GM12874 (cell line): ENCODE data around the gene NTF4.
"Not testable (repeated sequence)": the region's sequence is repeated elsewhere in the genome, so short reads cannot be mapped to it uniquely, and the experiment has no call there.

ENCODE experiments used
- TF ChIP-seq, protein P1 (sequence below): IDR thresholded peaks from 2 replicates; pipeline ENCODE4 v1.5.1; 2011; ENCODE audit warnings: low read depth, mild to moderate bottlenecking, control low read depth, low read length, moderate library complexity; ENCODE audit not compliant: insufficient read depth

Gene NTF4

DNA sequence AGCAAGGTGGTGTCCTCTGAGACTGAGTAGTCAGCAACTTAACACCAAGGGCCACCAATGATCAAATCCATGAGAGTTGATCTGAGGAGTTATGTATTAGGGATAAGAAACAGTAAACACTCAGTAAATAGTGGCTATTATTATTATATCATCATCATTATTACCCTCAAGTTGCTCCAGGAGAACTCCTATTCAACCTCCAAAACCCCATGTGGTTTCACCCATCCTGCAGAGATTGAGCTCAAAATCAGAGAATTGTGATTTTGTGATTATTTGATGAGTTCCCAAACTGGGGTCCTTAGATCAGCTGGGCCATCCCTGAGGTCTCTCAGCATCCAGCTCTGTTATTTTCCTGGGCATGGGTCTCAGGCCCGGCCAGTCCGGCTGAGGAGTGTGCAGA is 3.6 kb downstream of the NTF4 start:
- TF ChIP-seq, protein P1, sequence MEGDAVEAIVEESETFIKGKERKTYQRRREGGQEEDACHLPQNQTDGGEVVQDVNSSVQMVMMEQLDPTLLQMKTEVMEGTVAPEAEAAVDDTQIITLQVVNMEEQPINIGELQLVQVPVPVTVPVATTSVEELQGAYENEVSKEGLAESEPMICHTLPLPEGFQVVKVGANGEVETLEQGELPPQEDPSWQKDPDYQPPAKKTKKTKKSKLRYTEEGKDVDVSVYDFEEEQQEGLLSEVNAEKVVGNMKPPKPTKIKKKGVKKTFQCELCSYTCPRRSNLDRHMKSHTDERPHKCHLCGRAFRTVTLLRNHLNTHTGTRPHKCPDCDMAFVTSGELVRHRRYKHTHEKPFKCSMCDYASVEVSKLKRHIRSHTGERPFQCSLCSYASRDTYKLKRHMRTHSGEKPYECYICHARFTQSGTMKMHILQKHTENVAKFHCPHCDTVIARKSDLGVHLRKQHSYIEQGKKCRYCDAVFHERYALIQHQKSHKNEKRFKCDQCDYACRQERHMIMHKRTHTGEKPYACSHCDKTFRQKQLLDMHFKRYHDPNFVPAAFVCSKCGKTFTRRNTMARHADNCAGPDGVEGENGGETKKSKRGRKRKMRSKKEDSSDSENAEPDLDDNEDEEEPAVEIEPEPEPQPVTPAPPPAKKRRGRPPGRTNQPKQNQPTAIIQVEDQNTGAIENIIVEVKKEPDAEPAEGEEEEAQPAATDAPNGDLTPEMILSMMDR: no peak

DNA sequence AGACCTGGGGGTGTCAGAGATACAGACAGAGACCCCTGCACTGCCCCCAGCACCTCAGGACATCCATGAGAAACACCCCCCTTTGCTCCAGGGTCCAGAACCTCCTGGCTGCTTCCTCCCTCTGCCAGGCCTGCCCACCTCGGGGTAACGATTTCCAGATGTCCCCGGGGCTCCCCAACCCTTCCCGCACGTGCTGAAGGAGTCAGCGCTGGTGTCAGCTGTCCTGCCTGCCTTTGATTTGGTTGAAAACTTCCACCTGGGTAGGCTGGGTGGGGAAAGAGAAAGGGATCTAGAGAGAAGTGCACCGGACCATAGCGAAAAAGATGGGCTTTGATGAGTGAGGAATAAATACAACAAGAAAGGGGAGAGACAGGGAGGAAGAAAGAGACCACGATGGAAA is 5.6 kb downstream of the NTF4 start:
- TF ChIP-seq, protein P1: no peak

DNA sequence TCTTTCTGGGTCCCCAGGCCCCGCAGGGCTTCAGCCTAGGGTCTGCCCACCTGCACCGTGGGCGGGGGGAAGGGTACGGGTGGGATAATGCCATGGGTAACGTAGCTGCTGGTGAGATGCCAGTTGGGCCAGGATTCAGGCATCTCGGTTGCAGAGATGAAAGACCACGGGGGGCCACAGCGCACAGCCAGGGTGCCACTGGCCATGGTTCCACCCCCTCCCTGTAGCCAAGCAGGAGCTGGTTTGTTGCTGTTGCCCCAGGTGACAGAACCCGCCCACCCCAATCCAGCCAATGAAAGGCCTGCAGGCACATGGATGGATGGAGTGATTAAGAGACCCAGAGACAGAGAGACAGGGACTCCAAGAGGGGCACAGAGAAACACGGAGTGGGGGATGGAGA is 6.1 kb downstream of the NTF4 start:
- TF ChIP-seq, protein P1: no peak

DNA sequence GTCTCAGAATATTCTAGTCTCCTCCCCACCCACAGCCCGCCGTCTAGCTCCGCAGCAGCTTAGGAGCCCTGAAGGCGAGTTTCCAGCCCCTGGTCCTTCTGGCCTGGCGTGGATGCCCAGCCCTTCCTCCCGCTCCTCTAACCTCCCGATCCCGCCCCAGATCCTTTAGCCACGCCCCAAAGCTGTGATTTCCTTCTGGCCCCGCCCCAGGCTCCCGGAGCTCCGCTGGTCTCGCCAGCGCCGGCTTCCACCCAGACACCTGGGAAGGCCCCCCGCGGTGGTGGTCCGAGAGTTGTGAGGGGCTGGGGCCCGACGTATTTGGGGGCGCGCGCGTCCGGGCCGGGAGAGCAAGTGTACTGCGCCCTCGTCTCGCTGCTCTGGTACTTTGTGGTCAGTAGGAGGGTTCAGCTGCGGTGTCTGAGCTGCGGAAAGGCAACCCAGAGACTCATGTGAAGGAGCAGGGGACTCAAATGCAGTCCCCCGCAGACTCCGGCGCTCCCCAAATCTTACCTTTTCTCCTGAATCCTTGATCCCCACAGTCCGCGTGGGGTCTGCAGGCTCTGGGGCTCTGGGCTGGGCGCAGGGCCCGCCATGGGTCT is 6.9 kb downstream of the NTF4 start, which contains the start of gene CGB7:
CGB7 (minus strand) TSS at position 114 of the 599 bp plus-strand sequence. CDS start 2,374 bp downstream, outside the sequence.
- TF ChIP-seq, protein P1: no peak

DNA sequence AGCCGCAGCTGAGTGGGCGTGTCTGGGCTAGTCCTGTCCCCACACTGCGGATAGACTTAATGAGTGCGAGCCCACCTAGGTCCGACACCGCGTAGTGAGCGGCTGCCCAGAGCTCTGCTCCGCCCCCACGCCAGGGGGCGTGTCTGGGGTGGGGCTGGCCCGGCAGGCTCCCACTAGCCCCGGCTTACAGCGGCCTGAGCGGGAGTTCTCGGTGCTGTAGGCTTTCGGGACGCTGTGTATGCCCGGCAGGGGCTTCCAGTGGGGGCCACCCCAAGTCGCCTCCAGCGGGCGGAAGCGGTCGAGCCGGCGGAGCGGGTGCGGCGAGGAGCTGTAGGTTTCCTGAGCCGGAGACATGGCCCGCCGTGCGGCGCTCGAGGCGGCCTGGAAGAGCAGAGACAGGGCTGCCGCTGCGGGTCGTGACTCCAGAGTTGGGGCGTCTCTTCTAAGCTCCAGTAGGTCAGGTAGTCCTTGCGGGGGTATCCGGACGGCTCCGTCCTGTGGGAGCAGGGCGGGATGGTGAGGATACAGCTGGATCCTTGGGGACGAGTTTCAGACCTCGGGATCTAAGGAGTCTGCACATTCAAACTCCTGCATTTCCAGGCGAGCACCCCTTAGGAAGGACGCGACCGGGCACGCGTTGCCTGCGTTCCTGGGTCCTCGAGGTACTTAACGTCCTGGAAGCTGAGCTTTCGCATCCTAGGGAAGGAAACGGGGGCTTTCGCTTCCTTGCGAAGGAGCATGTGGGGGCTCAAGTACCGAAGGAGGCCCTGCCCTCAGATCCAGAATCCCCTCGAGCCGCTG is 8.3 kb downstream of the NTF4 start:
- TF ChIP-seq, protein P1: peak; percentile 28; the same call in 1 of the 2 replicates

DNA sequence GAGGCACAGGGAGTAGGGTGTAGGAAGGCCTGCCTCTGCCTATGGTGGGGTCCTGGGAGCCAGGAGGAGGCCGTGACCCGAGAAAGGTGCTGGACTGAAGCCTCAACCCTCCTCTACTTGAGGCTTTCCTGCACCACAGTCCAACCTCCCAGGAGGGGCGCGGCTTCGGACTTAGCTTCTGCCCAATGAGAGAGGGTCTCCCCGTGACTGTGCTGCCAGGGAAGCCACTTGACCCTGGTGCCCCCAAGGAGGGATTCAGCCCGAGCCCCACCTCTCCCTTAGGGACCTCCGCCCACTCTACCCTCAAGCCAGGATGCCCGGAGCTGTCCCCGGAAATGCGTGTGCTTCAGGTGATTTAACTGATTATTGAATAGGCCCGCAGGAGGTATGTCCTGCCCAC is 15.6 kb downstream of the NTF4 start, which contains the start of gene CGB8:
CGB8 (minus strand) TSS at position 101 of the 400 bp plus-strand sequence. CDS start 372 bp downstream, outside the sequence.
- TF ChIP-seq, protein P1: not testable (repeated sequence)

DNA sequence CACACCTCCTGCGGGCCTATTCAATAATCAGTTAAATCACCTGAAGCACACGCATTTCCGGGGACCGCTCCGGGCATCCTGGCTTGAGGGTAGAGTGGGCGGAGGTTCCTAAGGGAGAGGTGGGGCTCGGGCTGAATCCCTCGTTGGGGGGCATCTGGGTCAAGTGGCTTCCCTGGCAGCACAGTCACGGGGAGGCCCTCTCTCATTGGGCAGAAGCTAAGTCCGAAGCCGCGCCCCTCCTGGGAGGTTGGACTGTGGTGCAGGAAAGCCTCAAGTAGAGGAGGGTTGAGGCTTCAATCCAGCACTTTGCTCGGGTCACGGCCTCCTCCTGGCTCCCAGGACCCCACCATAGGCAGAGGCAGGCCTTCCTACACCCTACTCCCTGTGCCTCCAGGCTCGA is 21.1 kb downstream of the NTF4 start, which contains the start of gene CGB5:
CGB5 (plus strand) TSS at position 301 of the 400 bp plus-strand sequence. CDS start 362 bp downstream, outside the sequence.
- TF ChIP-seq, protein P1: not testable (repeated sequence)
